Spleen (tissue), 11 donors: Measurements from ENCODE around the gene AHSP. TPM values are rescaled to one million over a fixed set of nuclear protein-coding genes. Genes with fewer than 3 reads are reported as not detected.

Source experiments
- DNase-seq: peaks from one replicate; pipeline ENCODE4 v3.0.0-alpha.2; 2020
- H3K27ac ChIP-seq, 8 donors: fragments of 200-600 bp; sonication (generic) in 7 of 8; 1 replicate in 4 of 8; 2 replicates in 4 of 8; pipeline versions ENCODE4 v1.5.0 to v1.8.0; 2016 to 2021; ENCODE audit warnings: inconsistent platforms in 4 of 8, mild to moderate bottlenecking in 4 of 8, moderate library complexity in 1 of 8
- H3K27me3 ChIP-seq, 7 donors: fragments of 200-600 bp; sonication (generic) in 6 of 7; replicated peaks in 1 of 7; 1 replicate in 4 of 7; 2 replicates in 3 of 7; pipeline versions ENCODE4 v1.5.0 to v1.8.0; 2016 to 2021; ENCODE audit warnings: inconsistent platforms in 3 of 7, mild to moderate bottlenecking in 1 of 7
- H3K36me3 ChIP-seq, 6 donors: fragments of 200-600 bp; sonication (generic) in 5 of 6; 1 replicate in 4 of 6; 2 replicates in 2 of 6; pipeline versions ENCODE4 v1.5.0 to v1.8.0; 2016 to 2021; ENCODE audit warnings: inconsistent platforms in 2 of 6
- H3K4me1 ChIP-seq, 6 donors: fragments of 200-600 bp; sonication (generic) in 5 of 6; 1 replicate in 3 of 6; 2 replicates in 3 of 6; pipeline versions ENCODE4 v1.5.0 to v1.8.0; 2016 to 2021; ENCODE audit warnings: inconsistent platforms in 3 of 6
- H3K4me3 ChIP-seq, 8 donors: fragments of 200-600 bp; sonication (generic) in 7 of 8; 1 replicate in 4 of 8; 2 replicates in 4 of 8; pipeline versions ENCODE4 v1.5.0 to v1.8.0; 2016 to 2021; ENCODE audit warnings: inconsistent platforms in 4 of 8, mild to moderate bottlenecking in 4 of 8, moderate library complexity in 2 of 8
- H3K9me3 ChIP-seq, 8 donors: fragments of 200-600 bp; sonication (generic) in 7 of 8; 1 replicate in 4 of 8; 2 replicates in 4 of 8; pipeline versions ENCODE4 v1.5.0 to v1.8.0; 2016 to 2021; ENCODE audit warnings: inconsistent platforms in 4 of 8
- POLR2A ChIP-seq, 3 donors: fragments of 450-650 bp; IDR thresholded peaks; one replicate each; pipeline ENCODE4 v1.5.1; 2017; ENCODE audit warnings: antibody characterized with exemption in 3 of 3, mild to moderate bottlenecking in 1 of 3
- POLR2AphosphoS5 ChIP-seq, 3 donors: sonication (generic); formaldehyde crosslinking; IDR thresholded peaks; one replicate each; pipeline ENCODE4 v1.5.1; 2017; ENCODE audit warnings: antibody characterized with exemption in 3 of 3
- WGBS, 5 donors: extraction: QIAGEN DNeasy Blood & Tissue Kit in 3 of 5; methylation state at CpG; one replicate each; pipeline versions ENCODE4 v1.1.5 to v1.1.7; 2013 to 2018; 5-methylcytosine and 5-hydroxymethylcytosine counted together
- intact Hi-C: fragments of 100-400 bp; cut with DNase I; formaldehyde crosslinking; loops from one replicate; pipeline ENCODE4 v1.15.0; 2023; ENCODE audit warnings: low total_unique reads
- polyA plus RNA-seq, 3 donors: library from polyadenylated mRNA; stranded (reverse); fragments of 200-250 nt; gene quantifications; one replicate each; pipeline ENCODE4 v1.2.1, GENCODE V29; 2013
- total RNA-seq, 7 donors: library from RNA; depleted of rRNA in 3 of 7; stranded (reverse); fragments of >200 nt in 3 of 7; fragmentation: NEBNext Ultra II Directional in 4 of 7; extraction: Animal tissue kit (Norgen Biotek cat#: 25700) in 4 of 7; gene quantifications; one replicate each; pipeline versions ENCODE4 v1.1.0 to v1.2.1, GENCODE V29; 2016 to 2021
- TF ChIP-seq, protein P1 (sequence below), 11 experiments: fragments of 200-600 bp in 7 of 11; fragments of 450-650 bp in 4 of 11; sonication (generic) in 4 of 11; IDR thresholded peaks in 8 of 11; conservative IDR thresholded peaks in 3 of 11; 1 replicate in 7 of 11; 2 replicates in 4 of 11; pipeline versions ENCODE4 v1.4.0 to v1.8.0; 2016 to 2021; ENCODE audit warnings: antibody characterized with exemption in 11 of 11, inconsistent platforms in 4 of 11, mild to moderate bottlenecking in 1 of 11
- donor health status: healthy with polysubstance abuse.
- donor health status: DM: no; HTN: no; CAD: no; lungs with moderate emphysema.
- donor health status: DM: no; HTN: no; CAD: no.
- donor health status: Bipolar disorder and iron deficiency.
- donor health status: healthy.
- donor health status: DM: no; HTN: no; CAD: no.
- donor health status: DM: yes; HTN: yes; CAD: no.

The AHSP gene
- total and polyA plus RNA-seq, 10 donors: 0.76 to 94.3 (median 3.4) TPM

DNA sequence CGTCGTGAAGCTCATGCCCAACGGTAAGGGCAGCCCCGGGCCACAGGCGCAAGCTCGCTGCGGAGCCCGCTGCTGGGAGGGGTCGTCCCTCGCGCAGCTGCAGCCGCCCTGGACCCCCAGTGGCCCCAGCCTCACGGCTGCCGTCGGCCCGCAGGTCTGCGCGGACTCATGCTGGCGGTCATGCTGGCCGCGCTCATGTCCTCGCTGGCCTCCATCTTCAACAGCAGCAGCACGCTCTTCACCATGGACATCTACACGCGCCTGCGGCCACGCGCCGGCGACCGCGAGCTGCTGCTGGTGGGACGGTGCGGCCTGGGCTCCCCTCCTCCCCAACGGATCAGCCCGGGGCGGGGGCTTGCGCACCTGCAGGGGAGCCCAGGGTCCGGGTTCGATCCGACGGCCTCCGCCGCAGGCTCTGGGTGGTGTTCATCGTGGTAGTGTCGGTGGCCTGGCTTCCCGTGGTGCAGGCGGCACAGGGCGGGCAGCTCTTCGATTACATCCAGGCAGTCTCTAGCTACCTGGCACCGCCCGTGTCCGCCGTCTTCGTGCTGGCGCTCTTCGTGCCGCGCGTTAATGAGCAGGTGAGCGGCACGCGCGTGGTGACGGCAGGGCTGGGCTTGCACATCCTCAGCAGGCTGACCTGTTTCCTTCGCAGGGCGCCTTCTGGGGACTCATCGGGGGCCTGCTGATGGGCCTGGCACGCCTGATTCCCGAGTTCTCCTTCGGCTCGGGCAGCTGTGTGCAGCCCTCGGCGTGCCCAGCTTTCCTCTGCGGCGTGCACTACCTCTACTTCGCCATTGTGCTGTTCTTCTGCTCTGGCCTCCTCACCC, 39.0 kb upstream of the AHSP start:
- 53 to 73% (median 61%) methylated on average over 29 to 77 of the region's 77 CpGs for WGBS, 5 donors
- DNase-seq: peak; percentile 82
- Histone ChIP-seq H3K27ac (peak overlapping the region in 5 of 8 donors; percentile 11 to 78 (median 57)), H3K36me3 (peaks cover 0 to 39% (median 23%) of the 10 kb centered on the region in 6 donors), H3K27me3 (peaks cover 0 to 46% (median 12%) of the 10 kb centered on the region in 7 donors), H3K4me1 (peaks cover 8 to 27% (median 21%) of the 10 kb centered on the region in 6 donors), H3K4me3 (peak overlapping the region in 7 of 8 donors; percentile 49 to 79 (median 63)), H3K9me3 (no peaks in the 10 kb centered on the region)
- TF ChIP-seq POLR2A (IDR thresholded peaks at IDR 0.05) (no peak), POLR2AphosphoS5 (IDR thresholded peaks at IDR 0.05) (peak in 2 of 3 donors; percentile 31 to 38)
- TF ChIP-seq, protein P1, sequence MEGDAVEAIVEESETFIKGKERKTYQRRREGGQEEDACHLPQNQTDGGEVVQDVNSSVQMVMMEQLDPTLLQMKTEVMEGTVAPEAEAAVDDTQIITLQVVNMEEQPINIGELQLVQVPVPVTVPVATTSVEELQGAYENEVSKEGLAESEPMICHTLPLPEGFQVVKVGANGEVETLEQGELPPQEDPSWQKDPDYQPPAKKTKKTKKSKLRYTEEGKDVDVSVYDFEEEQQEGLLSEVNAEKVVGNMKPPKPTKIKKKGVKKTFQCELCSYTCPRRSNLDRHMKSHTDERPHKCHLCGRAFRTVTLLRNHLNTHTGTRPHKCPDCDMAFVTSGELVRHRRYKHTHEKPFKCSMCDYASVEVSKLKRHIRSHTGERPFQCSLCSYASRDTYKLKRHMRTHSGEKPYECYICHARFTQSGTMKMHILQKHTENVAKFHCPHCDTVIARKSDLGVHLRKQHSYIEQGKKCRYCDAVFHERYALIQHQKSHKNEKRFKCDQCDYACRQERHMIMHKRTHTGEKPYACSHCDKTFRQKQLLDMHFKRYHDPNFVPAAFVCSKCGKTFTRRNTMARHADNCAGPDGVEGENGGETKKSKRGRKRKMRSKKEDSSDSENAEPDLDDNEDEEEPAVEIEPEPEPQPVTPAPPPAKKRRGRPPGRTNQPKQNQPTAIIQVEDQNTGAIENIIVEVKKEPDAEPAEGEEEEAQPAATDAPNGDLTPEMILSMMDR (IDR thresholded peaks at IDR 0.05 in 8 of 11, conservative IDR thresholded peaks at IDR 0.05 in 3 of 11): no peak
- intact Hi-C loops: loop anchor here (10.0 kb wide), 1 partner anchor 226 kb away; a partner anchor contains a TSS

- 88 to 99% (median 92%) methylated on average over 7 of the region's 7 CpGs for WGBS, 5 donors
- intact Hi-C loops: loop anchor here (10.0 kb wide), 1 partner anchor 226 kb away; a partner anchor contains a TSS
- no peak overlapping the region for H3K4me3 ChIP-seq
- TF ChIP-seq, protein P1 (IDR thresholded peaks at IDR 0.05 in 8 of 11, conservative IDR thresholded peaks at IDR 0.05 in 3 of 11): no peak
- TF ChIP-seq POLR2AphosphoS5 (IDR thresholded peaks at IDR 0.05) (no peak), POLR2A (IDR thresholded peaks at IDR 0.05) (no peak)
- no peak overlapping the region for H3K27ac ChIP-seq
- no peaks in the 10 kb centered on the region for H3K9me3 ChIP-seq
- peaks cover 0 to 44% (median 27%) of the 10 kb centered on the region in 6 donors for H3K36me3 ChIP-seq
- peaks cover 0 to 46% (median 12%) of the 10 kb centered on the region in 7 donors for H3K27me3 ChIP-seq
- peaks cover 8 to 27% (median 21%) of the 10 kb centered on the region in 6 donors for H3K4me1 ChIP-seq
- DNase-seq: no peak
These were observed 38.5 kb upstream of the AHSP start for GRCh38 chr16:31489298-31489564.

DNA sequence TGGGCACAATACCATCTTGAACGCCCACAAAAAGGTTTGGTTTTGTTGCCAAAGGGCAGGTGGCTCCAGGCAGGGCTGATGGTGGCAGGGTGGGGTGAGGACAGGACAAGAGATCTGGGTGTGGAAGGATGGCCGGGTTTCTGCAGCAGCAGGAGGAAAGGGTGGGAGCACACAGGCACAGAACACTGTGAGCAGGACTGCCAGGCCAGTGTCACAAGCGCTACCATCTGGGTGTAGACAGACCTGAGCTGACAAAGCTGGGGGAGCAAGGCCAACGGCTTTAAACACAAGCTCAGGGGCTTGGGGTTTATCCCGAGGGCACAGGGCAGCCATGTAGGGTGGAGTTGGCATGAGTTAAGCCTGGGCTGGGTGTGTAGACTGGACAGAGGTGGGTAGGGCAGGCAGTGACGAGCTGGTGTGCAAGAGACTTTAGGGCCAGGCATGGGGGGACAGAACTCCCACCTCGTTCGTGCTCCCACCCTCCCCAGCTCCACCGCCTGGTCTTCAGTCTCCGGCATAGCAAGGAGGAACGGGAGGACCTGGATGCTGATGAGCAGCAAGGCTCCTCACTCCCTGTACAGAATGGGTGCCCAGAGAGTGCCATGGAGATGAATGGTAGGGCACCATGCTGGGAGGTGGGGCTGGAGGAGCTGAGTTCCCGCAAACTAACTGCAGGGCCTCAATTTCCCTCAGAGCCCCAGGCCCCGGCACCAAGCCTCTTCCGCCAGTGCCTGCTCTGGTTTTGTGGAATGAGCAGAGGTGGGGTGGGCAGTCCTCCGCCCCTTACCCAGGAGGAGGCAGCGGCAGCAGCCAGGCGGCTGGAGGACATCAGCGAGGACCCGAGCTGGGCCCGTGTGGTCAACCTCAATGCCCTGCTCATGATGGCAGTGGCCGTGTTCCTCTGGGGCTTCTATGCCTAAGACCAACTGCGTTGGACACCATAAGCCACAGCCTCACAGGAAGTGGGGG, 37.8 kb upstream of the AHSP start:
- Histone ChIP-seq H3K27me3 (peaks cover 0 to 41% (median 12%) of the 10 kb centered on the region in 7 donors), H3K36me3 (peaks cover 0 to 51% (median 28%) of the 10 kb centered on the region in 6 donors), H3K4me1 (peaks cover 8 to 27% (median 21%) of the 10 kb centered on the region in 6 donors), H3K4me3 (no peak overlapping the region), H3K9me3 (no peaks in the 10 kb centered on the region), H3K27ac (no peak overlapping the region)
- intact Hi-C loops: loop anchor here (10.0 kb wide), 1 partner anchor 225 kb away; a partner anchor contains a TSS
- 86 to 91% (median 90%) methylated on average over 15 to 22 of the region's 22 CpGs for WGBS, 5 donors
- TF ChIP-seq POLR2AphosphoS5 (IDR thresholded peaks at IDR 0.05) (peak in 1 of 3 donors; percentile 33), POLR2A (IDR thresholded peaks at IDR 0.05) (no peak)
- DNase-seq: no peak

DNA sequence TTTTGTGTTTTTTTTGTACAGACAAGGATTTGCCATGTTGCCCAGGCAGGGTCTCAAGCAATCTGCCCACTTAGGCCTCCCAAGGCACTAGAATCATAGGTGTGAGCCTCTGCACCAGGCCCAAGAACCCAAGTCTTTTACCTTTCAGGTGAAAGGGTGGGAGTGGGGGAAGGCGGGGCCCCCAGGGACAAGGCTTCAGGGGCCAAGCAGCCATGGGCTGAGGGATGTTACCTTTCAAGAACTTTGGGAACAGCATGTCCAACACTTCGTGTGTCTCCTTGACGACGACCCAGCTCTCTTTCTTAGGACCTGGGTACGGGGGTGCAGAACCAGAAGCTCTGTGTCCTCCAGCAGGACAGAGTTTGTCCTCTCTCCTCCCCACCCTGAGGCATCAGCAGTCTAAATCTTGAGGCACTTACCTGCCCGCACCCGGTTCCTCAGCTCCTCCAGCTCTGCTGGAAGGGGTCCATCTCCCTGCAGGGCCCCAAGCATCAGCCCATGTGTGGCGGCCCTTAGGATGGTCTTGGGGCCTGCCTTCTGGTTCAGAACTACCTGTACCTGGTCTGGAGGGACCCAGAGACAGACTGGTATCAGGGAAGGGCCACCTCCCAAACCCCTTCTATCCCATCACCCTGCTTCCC, 35.8 kb upstream of the AHSP start:
- 91 to 95% (median 93%) methylated on average over 8 of the region's 8 CpGs for WGBS, 5 donors
- no peaks in the 10 kb centered on the region for H3K9me3 ChIP-seq
- H3K27me3 ChIP-seq: peaks cover 0 to 22% (median 11%) of the 10 kb centered on the region in 7 donors
- H3K27ac ChIP-seq: no peak overlapping the region
- intact Hi-C loops: no loop called here
- TF ChIP-seq, protein P1 (IDR thresholded peaks at IDR 0.05 in 8 of 11, conservative IDR thresholded peaks at IDR 0.05 in 3 of 11): no peak
- TF ChIP-seq POLR2A (IDR thresholded peaks at IDR 0.05): no peak
- peaks cover 8 to 21% (median 18%) of the 10 kb centered on the region in 6 donors for H3K4me1 ChIP-seq
- peaks cover 0 to 71% (median 44%) of the 10 kb centered on the region in 6 donors for H3K36me3 ChIP-seq
- no peak overlapping the region for H3K4me3 ChIP-seq
- no peak for DNase-seq
